GM12878 (cell line): ENCODE measurements around the gene NRDE2. TPM values are rescaled to one million over a fixed set of nuclear protein-coding genes. Genes with fewer than 3 reads are reported as not detected.

Experiments used
- ATAC-seq: fragments of 200-7000 bp; cut with Tn5 transposase; 3 replicates; pipeline ENCODE4 v1.9.1; 2020; ENCODE audit warnings: mild to moderate bottlenecking, moderate library complexity
- BruUV-seq: library from RNA; stranded (reverse); fragments of 400-500 nt; replicated peaks from 2 replicates; lab custom pipeline; 2021; lab: Mats Ljungman, UMichigan
- CTCF ChIA-PET: fragments of 300-600 bp; sonication (Branson Sonifier 250); formaldehyde crosslinking; extraction: SDS; loops from one replicate; lab custom pipeline; 2021; ENCODE audit warnings: inconsistent platforms; lab: Yijun Ruan, JAX
- POLR2A ChIA-PET: fragments of 350-600 bp; formaldehyde crosslinking; extraction: SDS; loops from one replicate; lab custom pipeline; 2021; ENCODE audit warnings: inconsistent platforms; lab: Charles Lee
- RAD21 ChIA-PET: fragments of 300-600 bp; sonication (Branson Sonifier 250); formaldehyde crosslinking; loops from one replicate; lab custom pipeline; 2023; ENCODE audit warnings: antibody characterized with exemption; ENCODE audit not compliant: unreplicated experiment; lab: Charles Lee
- SMC1A ChIA-PET: fragments of 300-600 bp; sonication (Branson Sonifier 250); formaldehyde crosslinking; loops from one replicate; lab custom pipeline; 2023; ENCODE audit not compliant: unreplicated experiment, uncharacterized antibody; lab: Charles Lee
- DNase-seq: peaks from one replicate; pipeline ENCODE4 v3.0.0-alpha.2; 2011; ENCODE audit warnings: low read depth, low spot score
- FAIRE-seq: peaks from 3 replicates; lab custom pipeline; 2011; peaks lifted over from hg19 to GRCh38; lab: Jason Lieb, UNC
- H2AFZ ChIP-seq: 2 replicates; pipeline ENCODE4 v1.6.0; 2011; ENCODE audit warnings: low read depth, low read length, control low read depth; ENCODE audit not compliant: control insufficient read depth
- H3K27ac ChIP-seq: 2 replicates; pipeline ENCODE4 v1.5.1; 2011; ENCODE audit warnings: control low read depth; ENCODE audit not compliant: control insufficient read depth, insufficient read depth
- H3K27me3 ChIP-seq, 2 experiments: replicated peaks in 1 of 2; 2 replicates each; pipeline versions ENCODE4 v1.6.0 to v1.6.1; 2011; ENCODE audit warnings: low read length in 1 of 2; ENCODE audit not compliant: control insufficient read depth in 2 of 2, insufficient read depth in 2 of 2
- H3K36me3 ChIP-seq, 2 experiments: 2 replicates each; pipeline ENCODE4 v1.5.1; 2011; ENCODE audit warnings: low read length in 1 of 2; ENCODE audit not compliant: control insufficient read depth in 2 of 2, insufficient read depth in 2 of 2
- H3K4me1 ChIP-seq: 2 replicates; pipeline ENCODE4 v1.6.1; 2011; ENCODE audit warnings: mild to moderate bottlenecking, low read length, moderate library complexity, mixed read lengths; ENCODE audit not compliant: control insufficient read depth, insufficient read depth
- H3K4me2 ChIP-seq: 2 replicates; pipeline ENCODE4 v1.6.0; 2011; ENCODE audit warnings: control low read depth; ENCODE audit not compliant: control insufficient read depth, insufficient read depth
- H3K4me3 ChIP-seq: fragments of 200-600 bp; sonication (generic); 2 replicates; pipeline ENCODE4 v1.5.1; 2016
- H3K79me2 ChIP-seq: 2 replicates; pipeline ENCODE4 v1.6.0; 2011; ENCODE audit warnings: low read length; ENCODE audit not compliant: control insufficient read depth, insufficient read depth
- H3K9ac ChIP-seq: 2 replicates; pipeline ENCODE4 v1.8.0; 2011; ENCODE audit warnings: low read length, control low read depth, mixed read lengths; ENCODE audit not compliant: control insufficient read depth, insufficient read depth
- H3K9me3 ChIP-seq: replicated peaks from 3 replicates; pipeline ENCODE4 v1.5.1; 2011; ENCODE audit warnings: mild to moderate bottlenecking, low read length; ENCODE audit not compliant: control insufficient read depth, insufficient read depth
- H4K20me1 ChIP-seq: 2 replicates; pipeline ENCODE4 v1.6.0; 2011; ENCODE audit not compliant: control insufficient read depth, insufficient read depth
- CBX5 ChIP-seq: sonication (generic); IDR thresholded peaks from 2 replicates; pipeline ENCODE4 v1.6.1; 2016; ENCODE audit warnings: low read depth, moderate library complexity, mild to moderate bottlenecking, inconsistent platforms
- CHD1 ChIP-seq: IDR thresholded peaks from 2 replicates; pipeline ENCODE4 v1.6.1; 2012; ENCODE audit warnings: low read depth, low read length, improper control_type of control experiment
- EGR1 ChIP-seq, 2 experiments: IDR thresholded peaks; 1 replicate in 1 of 2; 2 replicates in 1 of 2; pipeline ENCODE4 v1.6.1; 2011 to 2012; ENCODE audit warnings: low read depth in 2 of 2, low read length in 2 of 2, borderline replicate concordance in 1 of 2, mild to moderate bottlenecking in 1 of 2, moderate library complexity in 1 of 2
- IKZF1 ChIP-seq: fragments of 450-650 bp; conservative IDR thresholded peaks from 2 replicates; pipeline ENCODE4 v1.6.1; 2017; ENCODE audit warnings: antibody characterized with exemption, mild to moderate bottlenecking
- MTA2 ChIP-seq: fragments of 450-650 bp; IDR thresholded peaks from 2 replicates; pipeline ENCODE4 v1.6.1; 2016; ENCODE audit warnings: low read depth, mild to moderate bottlenecking, moderate library complexity
- NR2C2 ChIP-seq: IDR thresholded peaks from 2 replicates; pipeline ENCODE4 v1.6.1; 2011; ENCODE audit warnings: borderline replicate concordance, low read depth; ENCODE audit not compliant: control insufficient read depth, insufficient read length
- NR2F1 ChIP-seq: fragments of 450-650 bp; conservative IDR thresholded peaks from 2 replicates; pipeline ENCODE4 v1.6.1; 2017; ENCODE audit warnings: mild to moderate bottlenecking
- RFX5 ChIP-seq: IDR thresholded peaks from 2 replicates; pipeline ENCODE4 v1.6.1; 2011; ENCODE audit warnings: low read depth, low read length, improper control_type of control experiment
- STAT3 ChIP-seq: IDR thresholded peaks from 2 replicates; pipeline ENCODE4 v1.6.1; 2011; ENCODE audit warnings: low read depth, low read length, improper control_type of control experiment
- TCF3 ChIP-seq: IDR thresholded peaks from 2 replicates; pipeline ENCODE4 v1.6.1; 2012; ENCODE audit warnings: low read depth, mild to moderate bottlenecking, low read length, borderline replicate concordance; ENCODE audit not compliant: insufficient read depth
- ZNF384 ChIP-seq: IDR thresholded peaks from 2 replicates; pipeline ENCODE4 v1.6.1; 2012; ENCODE audit warnings: low read depth, mild to moderate bottlenecking, low read length, improper control_type of control experiment, borderline replicate concordance
- ZNF592 ChIP-seq: fragments of 450-650 bp; IDR thresholded peaks from 2 replicates; pipeline ENCODE4 v1.6.1; 2017; ENCODE audit warnings: mild to moderate bottlenecking, moderate library complexity
- WGBS: methylation state at CpG from one replicate; pipeline ENCODE4 v1.1.6; 2016; ENCODE audit warnings: low lambda C conversion rate; ENCODE audit not compliant: insufficient replicate concordance, insufficient coverage; ENCODE audit errors: missing lambda C conversion rate; 5-methylcytosine and 5-hydroxymethylcytosine counted together
- in situ Hi-C: fragments of 300-500 bp; cut with MboI; formaldehyde crosslinking; loops from 9 replicates; pipeline ENCODE4 v1.14.3; 2018; ENCODE audit warnings: mixed read lengths
- intact Hi-C: fragments of 100-400 bp; cut with micrococcal nuclease; formaldehyde crosslinking; loops from one replicate; pipeline ENCODE4 v1.14.2; 2022; ENCODE audit not compliant: unreplicated experiment
- polyA plus RNA-seq, 11 experiments: library from polyadenylated mRNA; depleted of rRNA in 4 of 11; unstranded in 6 of 11; stranded (reverse) in 5 of 11; fragments of >200 nt; fragmentation: Nextera tagmentation in 4 of 11; fragmentation: Illumina TruSeq in 1 of 11; extraction: Ambion mirVana in 4 of 11; extraction: Trizol in 1 of 11; gene quantifications; 1 replicate in 1 of 11; 2 replicates in 10 of 11; pipeline versions ENCODE4 v1.2.1 to v1.2.3, GENCODE V29; 2011 to 2016; ENCODE audit warnings: inconsistent platforms in 2 of 11, missing spikeins in 2 of 11, low read depth in 1 of 11
- total RNA-seq, 4 experiments: library from RNA; depleted of rRNA in 3 of 4; stranded (reverse); fragments of >200 nt in 3 of 4; fragmentation: Illumina TruSeq in 1 of 4; extraction: Trizol in 1 of 4; gene quantifications; 2 replicates each; pipeline versions ENCODE4 v1.2.1 to v1.2.3, GENCODE V29; 2013 to 2021

Gene NRDE2
- total and polyA plus RNA-seq, 10 of the 15 experiments (the other 5 are each of a cell fraction or from before 2014, with no cell fraction given) = 8.3 to 21.0 (median 13.8) TPM

DNA sequence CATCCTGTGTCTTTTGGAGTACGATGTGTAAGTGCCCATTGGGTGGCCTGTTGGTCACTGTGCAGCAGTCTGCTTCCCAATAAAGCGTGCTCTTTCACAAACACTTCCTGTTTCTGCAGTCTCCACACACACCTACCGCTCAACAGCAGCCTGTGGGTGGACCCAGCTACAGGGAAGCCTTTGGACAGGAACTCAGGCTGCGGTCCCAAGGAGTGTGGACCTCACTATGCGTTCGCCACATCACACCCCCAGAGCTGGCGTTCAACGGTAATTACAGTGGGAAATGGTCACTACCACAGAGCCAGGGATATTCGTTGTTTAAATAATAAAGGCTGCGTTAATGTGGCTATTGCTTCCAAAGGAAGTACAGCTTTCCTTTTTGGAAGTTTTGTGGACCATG is 59.2 kb downstream of the NRDE2 start:
- Histone ChIP-seq H3K9ac (no peak overlapping the region), H3K27ac (no peak overlapping the region), H3K4me1 (no peaks in the 10 kb centered on the region), H3K27me3 (no peaks in the 10 kb centered on the region), H4K20me1 (no peaks in the 10 kb centered on the region), H3K4me2 (no peak overlapping the region), H3K9me3 (no peaks in the 10 kb centered on the region), H3K79me2 (no peaks in the 10 kb centered on the region), H3K4me3 (no peak overlapping the region), H3K36me3 (peaks cover 13 to 40% of the 10 kb centered on the region in 2 experiments), H2AFZ (no peak overlapping the region)
- ChIA-PET CTCF (no interaction called here), SMC1A (no interaction called here), RAD21 (no interaction called here), POLR2A (no interaction called here)
- intact Hi-C loops = no loop called here
- DNase-seq (no peak), FAIRE-seq (no peak), ATAC-seq (no peak)
- in situ Hi-C loops = no loop called here
- no peak for TF ChIP-seq MTA2
- TF ChIP-seq STAT3 = no peak
- TF ChIP-seq ZNF592 = no peak
- TF ChIP-seq TCF3 = no peak
- TF ChIP-seq CBX5 = no peak
- TF ChIP-seq NR2C2 = no peak
- no peak for TF ChIP-seq EGR1 (IDR thresholded peaks at IDR 0.05; ENCODE audit: borderline replicate concordance in 1 of 2, low read depth in 2 of 2, low read length in 2 of 2)
- no peak for TF ChIP-seq RFX5
- no peak for TF ChIP-seq NR2F1
- TF ChIP-seq CHD1 = no peak
- no peak for TF ChIP-seq IKZF1
- no peak for TF ChIP-seq ZNF384
- 97% methylated on average over 10 of the region's 10 CpGs for WGBS
- no TSS peak for BruUV-seq
